Measurements from ENCODE around the gene SOCS1.

SOCS1 gene

DNA sequence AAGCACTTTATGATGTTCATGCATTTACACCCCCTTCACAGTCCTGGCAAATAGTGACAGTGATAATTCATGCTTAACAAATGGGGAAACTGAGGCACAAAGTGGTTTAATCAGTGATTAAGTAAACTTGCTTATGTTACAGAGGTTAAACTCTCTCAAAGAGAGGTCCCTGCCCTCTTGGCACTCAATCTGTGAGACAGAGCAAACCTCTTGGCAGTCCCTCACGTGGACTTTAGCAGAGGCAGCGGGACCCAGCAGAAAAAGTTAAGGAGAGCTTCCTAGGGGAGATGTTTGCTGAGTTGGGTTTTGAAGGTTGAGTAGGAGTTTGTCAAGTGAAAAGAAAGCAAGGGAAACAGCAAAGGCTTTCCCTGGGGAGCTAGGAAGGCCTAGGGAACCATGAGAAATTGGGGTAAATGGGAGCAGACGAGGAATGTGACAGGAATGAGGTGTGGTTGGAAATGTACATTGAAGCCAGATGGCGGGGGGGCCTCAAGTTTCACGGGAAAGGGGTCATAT is 10.7 kb downstream of the SOCS1 start:
- DNase-seq (ENCODE audit: low spot score): no peak

GRCh38 chr16:11242658-11243057 is 13.3 kb downstream of the SOCS1 start:
- DNase-seq (ENCODE audit: low spot score): no peak

- DNase-seq (ENCODE audit: low spot score): no peak
These were observed 14.4 kb downstream of the SOCS1 start for GRCh38 chr16:11241480-11242204.

DNA sequence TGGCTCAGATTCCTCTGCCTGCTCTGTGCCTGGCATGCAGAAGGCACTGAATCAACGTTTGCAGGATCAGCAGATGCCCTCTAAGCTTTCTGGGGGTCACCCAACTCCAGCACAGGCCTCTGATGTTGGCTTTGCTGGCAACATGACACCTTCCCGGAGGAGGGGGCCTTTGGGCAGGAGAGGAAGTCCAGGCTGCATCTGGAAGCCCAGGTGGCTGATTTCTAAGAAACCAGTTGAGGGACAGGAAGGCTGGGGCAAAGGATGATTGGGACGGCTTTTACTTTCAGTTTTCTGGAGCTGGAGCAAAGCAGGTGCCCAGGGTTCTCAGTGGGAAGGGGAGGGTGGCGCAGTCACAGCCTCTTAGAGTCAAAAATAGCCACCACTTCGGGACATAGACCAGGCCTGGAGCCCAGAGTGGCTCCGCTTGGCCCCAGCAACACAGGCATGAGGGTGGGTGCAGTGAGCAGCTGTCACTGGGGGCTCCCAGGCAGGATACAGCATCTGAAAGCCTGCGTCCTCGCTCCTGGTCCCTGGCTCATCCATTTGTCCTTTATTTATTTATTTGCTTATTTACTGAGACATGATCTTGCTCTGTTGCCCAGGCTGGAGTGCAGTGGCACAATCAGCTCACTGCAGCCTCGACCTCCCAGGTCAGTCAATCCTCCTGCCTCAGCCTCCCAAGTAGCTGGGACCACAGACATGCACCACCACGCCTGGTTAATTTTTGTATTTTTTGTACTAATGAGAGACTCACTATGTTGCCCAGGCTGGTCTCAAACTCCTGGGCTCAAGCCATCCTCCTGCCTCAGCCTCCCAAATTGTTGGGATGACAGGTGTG is 15.1 kb downstream of the SOCS1 start:
- DNase-seq (ENCODE audit: low spot score): no peak

DNA sequence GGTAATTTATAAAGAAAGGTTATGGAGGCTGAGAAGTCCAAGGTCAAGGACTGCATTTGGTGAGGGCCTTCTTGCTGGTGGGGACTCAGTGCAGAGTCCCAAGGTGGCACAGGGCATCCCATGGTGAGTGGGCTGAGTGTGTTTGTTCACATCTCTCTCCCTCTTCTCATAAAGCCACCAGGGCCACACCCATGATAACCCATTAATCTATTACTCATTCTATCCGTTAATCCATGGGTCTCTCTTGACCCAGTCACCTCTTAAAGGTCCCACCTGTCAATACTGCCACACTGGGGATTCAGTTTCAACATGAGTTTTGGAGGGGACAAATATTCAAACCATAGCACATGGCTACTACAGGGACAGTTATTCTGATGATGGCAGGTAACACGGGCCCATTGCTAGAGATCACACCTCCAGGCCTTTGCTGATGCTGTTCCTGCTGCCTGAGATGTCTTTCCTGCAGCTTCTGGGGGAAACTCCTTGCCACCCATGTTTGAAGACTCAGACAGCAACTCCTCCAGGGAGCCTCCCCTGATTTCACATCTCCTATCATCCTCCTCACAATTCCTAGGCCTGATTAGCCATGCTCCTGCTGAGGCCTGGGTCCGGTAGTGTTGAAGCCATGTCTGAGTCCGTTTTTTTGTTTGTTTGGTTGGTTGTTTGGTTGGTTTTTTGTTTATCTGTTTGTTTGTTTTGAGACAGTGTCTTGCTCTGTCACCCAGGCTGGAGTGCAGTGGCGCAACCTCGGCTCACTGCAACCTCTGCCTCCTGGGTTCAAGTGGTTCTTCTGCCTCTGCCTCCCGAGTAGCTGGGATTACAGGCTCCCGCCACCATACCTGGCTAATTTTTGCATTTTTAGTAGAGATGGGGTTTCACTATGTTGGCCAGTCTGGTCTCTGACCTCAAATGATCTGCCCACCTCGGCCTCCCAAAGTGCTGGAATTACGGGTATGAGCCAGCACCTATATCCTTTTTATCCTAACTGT is 16.1 kb downstream of the SOCS1 start:
- DNase-seq (ENCODE audit: low spot score): no peak

GRCh38 chr16:11238272-11239202 is 17.5 kb downstream of the SOCS1 start:
- DNase-seq (ENCODE audit: low spot score): no peak

DNA sequence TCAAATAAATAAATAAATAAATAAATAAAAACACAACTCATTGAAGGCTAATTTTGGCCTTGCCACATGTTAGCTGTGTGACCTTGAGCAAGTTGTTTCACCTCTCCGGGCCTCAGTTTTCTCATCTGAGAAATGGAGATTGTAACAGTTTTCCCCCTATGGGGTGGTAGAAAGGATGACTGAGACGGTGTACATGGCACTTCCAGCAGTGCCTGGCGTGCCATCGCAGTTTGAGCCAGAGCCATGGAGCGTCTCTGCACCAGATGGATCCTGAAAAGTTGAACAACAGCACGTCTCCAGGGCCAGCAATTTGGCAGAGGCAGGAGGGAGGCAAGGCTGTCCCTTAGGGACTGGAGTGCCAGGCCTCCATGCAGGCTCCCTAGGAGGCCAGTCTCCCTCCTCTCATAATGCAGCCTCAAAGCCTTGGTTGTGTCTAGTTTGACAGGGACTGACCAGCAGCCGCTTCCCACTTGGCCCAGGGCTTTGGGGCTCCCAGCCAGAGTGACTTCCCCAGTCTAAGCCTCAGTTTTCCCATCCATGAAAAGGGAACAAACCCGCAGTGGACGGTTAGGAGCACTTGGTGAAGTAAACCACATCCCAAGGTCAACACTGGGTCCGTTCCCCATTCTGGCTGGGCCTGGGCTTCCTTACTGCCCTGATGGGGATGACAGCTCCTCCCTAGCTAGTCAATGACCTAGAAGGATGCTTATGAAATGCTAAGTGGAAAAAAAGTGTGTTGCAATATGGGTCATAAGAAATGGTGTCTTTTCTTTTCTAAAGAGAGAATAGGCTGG is 19.3 kb downstream of the SOCS1 start:
- no peak for DNase-seq (ENCODE audit: low spot score)

- DNase-seq (ENCODE audit: low spot score): no peak
These were observed 20.4 kb downstream of the SOCS1 start for GRCh38 chr16:11235703-11235991.

DNA sequence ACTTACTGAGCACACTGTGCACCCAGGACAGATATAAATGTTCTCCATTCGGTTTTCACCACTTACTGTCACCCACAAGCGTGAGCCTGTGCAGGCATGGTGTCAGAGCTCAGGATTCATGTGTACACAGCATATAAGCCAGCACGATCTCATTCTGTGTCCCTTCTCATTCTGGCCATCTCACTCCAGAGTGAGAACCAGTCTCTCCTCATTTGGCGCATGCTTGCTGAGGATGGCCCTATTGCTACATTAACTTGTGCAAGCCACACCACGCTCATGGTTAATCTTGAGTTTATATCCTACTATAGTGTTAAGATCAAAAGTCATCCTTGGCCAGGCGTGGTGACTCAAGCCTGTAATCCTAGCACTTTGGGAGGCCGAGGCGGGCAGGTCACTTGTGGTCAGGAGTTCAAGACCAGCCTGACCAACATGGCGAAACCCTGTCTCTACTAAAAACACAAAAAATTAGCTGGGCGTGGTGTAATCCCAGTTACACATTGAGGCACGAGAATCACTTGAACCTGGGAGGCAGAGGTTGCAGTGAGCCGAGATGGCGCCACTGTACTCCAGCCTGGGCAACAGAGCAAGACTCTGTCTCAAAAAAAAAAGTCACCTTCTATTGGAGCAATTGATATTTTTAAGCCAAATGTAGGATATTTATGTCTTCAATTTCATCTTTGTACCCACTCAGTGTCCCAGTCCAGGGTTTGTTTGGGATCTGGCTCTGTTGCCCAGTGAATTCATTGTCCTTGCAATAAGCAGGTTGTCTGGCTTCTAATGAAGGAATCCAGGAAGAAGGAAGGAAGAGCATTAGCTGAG is 20.9 kb downstream of the SOCS1 start:
- DNase-seq (ENCODE audit: low spot score): no peak

- peak; percentile 87 for DNase-seq (ENCODE audit: low spot score)
These were observed 22.2 kb downstream of the SOCS1 start for GRCh38 chr16:11233727-11234376.

GRCh38 chr16:11232852-11233726 is 22.9 kb downstream of the SOCS1 start:
- DNase-seq (ENCODE audit: low spot score): peak; percentile 97

GRCh38 chr16:11232302-11232851 is 23.6 kb downstream of the SOCS1 start:
- no peak for DNase-seq (ENCODE audit: low spot score)

DNA sequence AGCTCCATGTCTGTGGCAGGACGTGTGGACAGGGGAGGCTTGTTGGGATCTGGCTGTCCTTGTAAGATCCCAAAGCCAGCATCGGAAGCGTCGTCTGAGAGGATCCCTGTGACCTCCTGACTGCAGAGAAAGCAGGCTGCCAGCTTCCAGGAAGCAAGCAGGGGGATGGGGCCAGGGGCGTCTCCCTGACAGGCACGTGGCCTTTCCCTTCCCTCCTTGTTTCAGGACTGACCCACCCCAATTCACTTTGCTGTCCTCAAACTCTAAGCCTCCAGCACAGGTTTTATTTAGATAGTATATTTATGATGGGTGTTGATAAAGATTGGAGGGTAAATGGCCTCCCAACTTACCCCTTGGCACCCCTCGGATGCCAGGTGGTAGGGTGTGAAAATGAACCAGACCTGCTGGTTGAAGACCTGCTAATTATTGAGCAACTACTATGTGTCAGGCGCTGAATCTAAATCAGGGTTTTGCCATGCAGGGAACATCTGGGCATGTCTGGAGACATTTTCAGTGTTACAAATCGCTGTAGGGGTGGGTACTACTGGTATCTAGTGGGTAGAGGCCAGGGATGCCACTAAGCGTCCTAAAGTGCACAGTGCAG is 24.5 kb downstream of the SOCS1 start:
- no peak for DNase-seq (ENCODE audit: low spot score)

DNA sequence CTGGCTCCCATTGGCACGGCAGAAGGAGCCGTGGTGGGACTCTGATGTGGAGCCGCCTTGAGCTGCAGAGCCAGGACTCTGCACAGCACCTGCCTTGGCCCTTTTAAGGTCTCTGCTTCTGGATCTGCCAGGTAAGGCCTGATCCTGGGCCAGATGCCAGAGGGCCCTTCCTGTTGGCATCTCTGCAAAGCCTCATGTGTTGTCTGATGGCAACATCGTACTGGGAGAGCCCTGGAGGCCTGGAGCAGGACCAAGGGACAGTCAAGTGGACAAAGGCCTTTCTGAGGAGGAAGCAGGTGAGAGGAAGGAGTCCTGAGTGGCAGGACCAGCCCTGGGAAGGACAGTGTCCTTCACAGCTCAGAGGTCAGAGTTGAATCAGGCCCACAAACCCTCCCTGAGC is 26.1 kb downstream of the SOCS1 start:
- no peak for DNase-seq (ENCODE audit: low spot score)

DNA sequence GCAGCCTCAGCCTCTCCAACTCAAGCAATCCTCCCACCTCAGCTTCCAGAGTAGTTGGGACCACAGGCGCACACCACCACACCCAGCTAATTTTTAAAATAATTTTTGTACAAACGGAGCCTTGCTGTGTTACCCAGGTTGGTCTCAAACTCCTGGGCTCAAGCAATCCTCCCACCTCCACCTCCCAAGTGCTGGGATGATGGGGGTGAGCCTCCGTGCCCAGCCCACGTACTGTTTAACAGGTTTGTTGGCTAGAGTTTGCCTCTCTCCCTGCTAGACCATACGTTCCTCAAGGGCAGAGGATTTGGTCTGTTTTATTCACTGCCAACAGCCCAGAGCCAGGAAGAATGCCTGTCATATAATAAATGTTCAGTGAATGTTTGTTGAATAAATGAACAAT is 26.6 kb downstream of the SOCS1 start:
- no peak for DNase-seq (ENCODE audit: low spot score)

DNA sequence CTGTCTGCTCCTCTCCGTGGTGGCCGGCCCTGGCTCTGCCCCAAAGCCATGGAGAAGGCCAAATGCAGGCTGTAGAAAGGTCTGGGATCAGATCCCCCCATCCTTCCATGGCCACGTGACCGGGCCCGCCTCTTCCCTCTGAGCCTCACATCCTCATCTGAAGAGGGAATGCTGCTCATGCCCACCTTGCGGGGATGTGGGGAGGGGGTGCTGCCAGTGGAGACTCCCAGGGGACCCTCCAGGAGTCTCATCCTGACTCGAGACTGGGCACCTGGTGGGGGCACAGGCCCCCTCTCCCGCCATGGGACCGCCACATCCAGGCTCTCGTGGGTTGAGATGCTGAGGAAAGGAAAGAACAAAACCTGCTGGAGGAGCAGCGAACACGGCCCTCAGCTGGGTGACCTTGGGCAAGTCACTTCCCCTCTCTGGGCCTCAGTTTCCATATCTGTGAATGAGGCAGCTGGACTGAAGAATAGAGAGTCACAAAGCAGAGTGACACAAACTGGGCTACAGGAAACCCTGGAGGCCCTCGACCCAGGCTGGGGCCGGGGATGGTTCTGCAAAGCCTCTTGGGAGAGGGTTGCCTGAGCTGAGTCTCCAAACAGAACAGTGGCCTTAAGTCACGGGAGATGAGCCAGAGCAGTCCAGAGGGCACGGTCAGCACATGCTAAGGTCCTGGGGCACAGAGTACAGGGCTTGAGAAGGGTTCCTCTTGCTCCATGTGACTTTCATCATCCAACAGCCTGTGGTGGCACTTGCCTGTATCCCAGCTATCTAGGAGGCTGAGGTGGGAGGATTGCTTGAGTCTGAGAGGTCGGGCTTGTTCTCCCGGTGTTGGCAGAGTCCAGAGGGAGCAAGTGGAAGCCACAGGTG is 30.1 kb downstream of the SOCS1 start:
- DNase-seq (ENCODE audit: low spot score): peak; percentile 34

Measured in activated CD4-positive, alpha-beta T cell treated with anti-CD3 and anti-CD28 coated beads, Interleukin-2, Interleukin-4, amounts not matched to agents 100 ng/mL and 50 ng/mL, durations not matched to agents 16 hours and 8 hours (primary cell).